Breast epithelium (tissue), 3 donors: Measurements from ENCODE around the gene ASXL1.

ENCODE experiments used
- CTCF ChIP-seq, 3 donors: fragments of 450-650 bp; IDR thresholded peaks; one replicate each; pipeline ENCODE4 v1.5.1; 2016 to 2017; ENCODE audit warnings: antibody characterized with exemption in 3 of 3, mild to moderate bottlenecking in 3 of 3, moderate library complexity in 3 of 3
- POLR2A ChIP-seq: fragments of 450-650 bp; IDR thresholded peaks from one replicate; pipeline ENCODE4 v1.6.1; 2016; ENCODE audit warnings: antibody characterized with exemption, mild to moderate bottlenecking, moderate library complexity
- POLR2AphosphoS5 ChIP-seq, 3 donors: sonication (generic); formaldehyde crosslinking; IDR thresholded peaks; one replicate each; pipeline ENCODE4 v1.6.1; 2017; ENCODE audit warnings: antibody characterized with exemption in 3 of 3

- TF ChIP-seq CTCF (IDR thresholded peaks at IDR 0.05) (no peak), POLR2A (no peak), POLR2AphosphoS5 (IDR thresholded peaks at IDR 0.05) (no peak)
These were observed 93.2 kb downstream of the ASXL1 start for GRCh38 chr20:32451340-32451681.
